Right lobe of liver (tissue), 4 donors: Measurements from ENCODE around the gene AGR2.

ENCODE experiments used
- POLR2A ChIP-seq: fragments of 450-650 bp; IDR thresholded peaks from one replicate; pipeline ENCODE4 v1.6.1; 2017; ENCODE audit warnings: antibody characterized with exemption, mild to moderate bottlenecking
- TF ChIP-seq, protein P1 (sequence below), 4 donors: fragments of 200-600 bp in 3 of 4; fragments of 450-650 bp in 1 of 4; IDR thresholded peaks; one replicate each; pipeline versions ENCODE4 v1.5.1 to v1.8.0; 2016 to 2022; ENCODE audit warnings: antibody characterized with exemption in 4 of 4, mild to moderate bottlenecking in 2 of 4
- donor health status: DM: no; HTN: no; CAD: no.
- donor health status: DM: no; HTN: no; CAD: no.
- donor health status: DM: no; HTN: yes; CAD: no.

GRCh38 chr7:16851829-16852228 is 47.0 kb upstream of the AGR2 start:
- TF ChIP-seq, protein P1, sequence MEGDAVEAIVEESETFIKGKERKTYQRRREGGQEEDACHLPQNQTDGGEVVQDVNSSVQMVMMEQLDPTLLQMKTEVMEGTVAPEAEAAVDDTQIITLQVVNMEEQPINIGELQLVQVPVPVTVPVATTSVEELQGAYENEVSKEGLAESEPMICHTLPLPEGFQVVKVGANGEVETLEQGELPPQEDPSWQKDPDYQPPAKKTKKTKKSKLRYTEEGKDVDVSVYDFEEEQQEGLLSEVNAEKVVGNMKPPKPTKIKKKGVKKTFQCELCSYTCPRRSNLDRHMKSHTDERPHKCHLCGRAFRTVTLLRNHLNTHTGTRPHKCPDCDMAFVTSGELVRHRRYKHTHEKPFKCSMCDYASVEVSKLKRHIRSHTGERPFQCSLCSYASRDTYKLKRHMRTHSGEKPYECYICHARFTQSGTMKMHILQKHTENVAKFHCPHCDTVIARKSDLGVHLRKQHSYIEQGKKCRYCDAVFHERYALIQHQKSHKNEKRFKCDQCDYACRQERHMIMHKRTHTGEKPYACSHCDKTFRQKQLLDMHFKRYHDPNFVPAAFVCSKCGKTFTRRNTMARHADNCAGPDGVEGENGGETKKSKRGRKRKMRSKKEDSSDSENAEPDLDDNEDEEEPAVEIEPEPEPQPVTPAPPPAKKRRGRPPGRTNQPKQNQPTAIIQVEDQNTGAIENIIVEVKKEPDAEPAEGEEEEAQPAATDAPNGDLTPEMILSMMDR (IDR thresholded peaks at IDR 0.05), result no peak
- TF ChIP-seq POLR2A, result no peak
